HG03469 (cell line): ENCODE measurements around the gene ITGA2.
"Not testable (repeated sequence)": the region's sequence is repeated elsewhere in the genome, so short reads cannot be mapped to it uniquely, and the experiment has no call there.

ENCODE experiments used
- ATAC-seq: cut with Tn5 transposase; IDR thresholded peaks from one replicate; pipeline ENCODE4 v1.9.1; 2021; ENCODE audit warnings: mild to moderate bottlenecking, moderate library complexity, moderate number of reproducible peaks; ENCODE audit not compliant: unreplicated experiment

ITGA2 gene

DNA sequence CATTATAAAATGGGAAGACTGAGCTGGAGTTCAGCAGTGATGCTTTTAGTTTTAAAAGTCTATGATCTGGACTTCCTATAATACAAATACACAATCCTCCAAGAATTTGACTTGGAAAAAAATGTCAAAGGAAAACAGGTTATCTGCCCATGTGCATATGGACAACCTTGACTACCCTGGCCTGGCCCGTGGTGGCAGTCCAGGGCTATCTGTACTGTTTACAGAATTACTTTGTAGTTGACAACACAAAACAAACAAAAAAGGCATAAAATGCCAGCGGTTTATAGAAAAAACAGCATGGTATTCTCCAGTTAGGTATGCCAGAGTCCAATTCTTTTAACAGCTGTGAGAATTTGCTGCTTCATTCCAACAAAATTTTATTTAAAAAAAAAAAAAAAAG, 103.1 kb downstream of the ITGA2 start:
- ATAC-seq, result no peak

DNA sequence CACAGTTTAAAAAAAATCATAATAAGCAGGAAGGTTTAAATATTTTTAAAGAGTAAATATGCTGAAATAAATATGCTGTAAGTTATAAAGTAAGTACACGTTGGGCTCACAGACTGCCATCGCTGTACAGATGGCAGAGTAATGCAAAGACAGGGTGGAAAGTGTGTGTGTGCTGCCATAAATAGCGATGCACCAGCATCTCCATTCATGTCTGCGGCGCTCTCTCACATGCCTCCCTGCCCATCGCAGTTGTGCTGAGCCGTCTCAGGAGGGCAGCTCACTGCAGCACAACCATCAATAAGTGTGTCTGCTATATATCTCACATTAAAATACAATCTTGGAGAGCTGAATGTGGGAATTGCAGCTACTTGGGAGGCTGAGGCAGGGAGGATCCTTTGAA, 106.1 kb downstream of the ITGA2 start:
- ATAC-seq, result no peak

DNA sequence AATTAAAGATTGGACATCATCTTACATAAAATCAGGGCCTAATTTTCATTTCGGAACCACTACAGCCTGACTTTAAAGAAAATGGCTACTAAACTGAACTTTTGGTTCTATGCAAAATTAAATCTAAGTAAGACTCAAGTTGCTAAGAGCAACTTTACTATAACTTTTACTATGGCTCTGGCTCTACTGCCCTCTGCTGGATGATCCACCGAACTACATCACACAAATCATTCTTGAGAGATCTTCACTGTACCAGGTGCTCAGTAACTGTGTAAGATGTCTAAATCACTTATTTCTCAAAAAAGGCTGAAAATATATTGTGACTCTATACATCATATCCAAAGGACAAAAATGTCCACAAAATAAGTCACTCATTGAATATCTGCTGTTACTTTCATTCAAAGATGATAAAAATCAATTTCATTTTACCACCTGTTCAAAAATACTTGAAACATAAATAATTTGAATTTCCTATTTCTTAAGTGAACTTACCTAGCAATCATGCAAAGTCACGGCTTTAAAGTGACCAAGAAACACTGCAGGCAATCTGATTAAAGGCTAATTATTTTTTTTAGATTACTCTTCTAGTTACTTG, 106.9 kb downstream of the ITGA2 start:
- ATAC-seq, result no peak

DNA sequence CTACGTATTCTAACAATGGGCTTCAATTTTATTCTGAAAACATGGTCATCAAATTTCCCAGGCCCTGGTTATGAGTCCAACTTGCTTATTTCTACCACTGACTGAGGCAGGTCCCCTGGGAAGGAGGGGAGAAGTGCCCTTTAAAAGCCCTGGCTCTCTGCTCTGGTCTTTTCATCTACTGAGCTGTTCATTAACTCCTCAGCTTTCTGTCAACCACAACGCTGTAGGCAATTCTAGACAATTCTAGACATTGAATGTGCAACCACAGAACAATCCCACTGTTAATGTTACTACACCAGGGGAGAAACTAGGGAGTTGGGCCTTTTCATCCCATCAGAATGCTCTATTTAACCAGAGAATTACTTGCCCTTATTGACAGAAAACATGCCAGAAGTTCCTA, 110.4 kb downstream of the ITGA2 start:
- no peak for ATAC-seq

DNA sequence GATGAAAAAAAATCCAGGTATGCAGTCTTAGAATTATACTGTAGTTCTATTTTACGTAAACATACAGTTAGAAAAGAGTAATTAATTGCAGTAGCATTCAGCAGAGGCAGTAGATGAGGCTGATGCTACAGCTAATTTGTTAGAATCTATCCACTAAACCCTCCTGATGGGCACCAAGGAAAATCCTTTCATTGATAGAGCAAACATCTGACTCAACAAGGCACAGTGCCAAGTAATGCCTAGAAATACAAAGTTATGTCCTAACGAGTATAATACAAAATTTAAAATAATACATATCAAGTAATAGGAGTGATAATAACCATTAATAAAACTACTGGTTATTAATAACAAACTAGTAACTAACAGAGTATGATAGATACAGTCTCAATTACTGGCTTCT, 111.5 kb downstream of the ITGA2 start:
- no peak for ATAC-seq

DNA sequence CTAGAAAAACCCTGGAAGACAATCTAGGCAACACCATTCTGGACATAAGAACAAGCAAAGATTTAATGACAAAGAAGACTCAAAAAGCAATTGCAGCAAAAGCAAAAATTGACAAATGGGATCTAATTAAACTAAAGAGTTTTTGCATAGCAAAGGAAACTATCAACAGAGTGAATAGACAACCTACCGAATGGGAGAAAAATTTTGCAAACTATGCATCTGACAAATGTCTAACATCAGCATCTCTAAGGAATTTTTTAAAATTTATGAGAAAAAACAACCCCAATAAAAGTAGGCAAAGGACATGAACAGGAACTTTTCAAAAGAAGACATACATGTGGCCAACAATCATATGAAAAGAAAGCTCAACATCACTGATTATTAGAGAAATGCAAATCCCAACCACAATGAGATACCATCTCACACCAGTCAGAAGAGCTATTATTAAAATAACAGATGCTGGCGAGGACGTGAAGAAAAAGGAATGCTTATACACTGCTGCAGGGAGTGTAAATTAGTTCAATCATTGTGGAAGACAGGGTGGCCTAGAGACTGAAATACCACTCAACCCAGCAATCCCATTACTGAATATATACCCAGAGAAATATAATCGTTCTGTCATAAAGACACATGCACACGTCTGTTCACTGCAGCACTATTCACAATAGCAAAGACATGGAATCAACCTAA, 116.6 kb downstream of the ITGA2 start:
- no peak for ATAC-seq

DNA sequence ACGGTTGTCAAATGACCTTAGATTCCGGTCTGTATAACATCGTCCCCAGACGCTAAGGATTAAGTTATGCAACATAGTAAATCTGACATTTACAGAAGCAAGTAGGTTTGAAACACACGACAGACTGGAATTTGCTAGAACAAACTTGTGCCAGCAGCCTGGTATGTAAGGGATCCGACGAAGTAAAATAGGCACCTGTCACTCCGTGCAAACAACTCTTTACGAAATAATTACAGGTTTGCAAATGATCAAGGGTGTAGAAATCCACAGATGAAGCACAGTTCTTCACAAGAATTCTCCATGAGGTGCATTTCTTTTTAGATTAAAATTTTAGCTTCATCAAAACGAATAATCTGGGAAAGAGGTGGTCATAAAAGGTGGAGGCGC, 119.9 kb downstream of the ITGA2 start:
- ATAC-seq, result peak; percentile 1

DNA sequence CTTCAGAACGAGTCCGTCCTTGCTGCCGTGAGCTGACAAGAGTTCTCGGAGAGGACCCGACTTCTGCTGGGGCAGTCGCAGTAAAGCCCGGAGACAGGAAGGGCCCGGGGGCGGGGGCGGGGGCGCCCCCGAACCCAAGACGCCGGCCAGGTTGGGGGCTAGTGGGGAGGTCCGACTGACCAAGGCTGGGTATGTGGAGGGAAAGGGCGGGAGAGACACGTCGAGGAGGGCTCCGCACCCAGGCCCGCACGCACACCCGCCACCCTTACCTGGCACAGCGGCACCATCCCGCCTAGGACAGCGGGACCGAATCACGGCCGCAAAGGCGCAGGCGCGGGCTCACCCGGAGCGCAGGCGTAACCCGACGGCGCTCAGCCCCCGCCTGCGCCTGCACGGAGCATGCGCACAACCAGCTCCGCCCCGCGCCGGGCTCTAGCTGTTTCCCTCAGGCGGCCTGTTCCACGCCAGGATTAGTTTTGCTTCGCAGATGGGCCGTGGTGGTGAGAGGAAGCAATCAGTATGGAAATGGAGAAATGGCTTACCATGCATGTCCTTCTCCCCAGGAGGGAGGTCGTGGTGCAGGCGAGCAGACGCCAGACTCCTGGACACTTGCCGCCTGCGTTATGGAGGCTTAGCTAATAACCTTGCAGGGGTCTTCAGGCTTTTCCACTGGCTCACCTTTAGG, 120.4 kb downstream of the ITGA2 start, which contains the start of gene MOCS2:
MOCS2 (minus strand) TSS at position 315 of the 685 bp plus-strand sequence. CDS start 2,583 bp downstream, outside the sequence.
- ATAC-seq, result peak; percentile 92

DNA sequence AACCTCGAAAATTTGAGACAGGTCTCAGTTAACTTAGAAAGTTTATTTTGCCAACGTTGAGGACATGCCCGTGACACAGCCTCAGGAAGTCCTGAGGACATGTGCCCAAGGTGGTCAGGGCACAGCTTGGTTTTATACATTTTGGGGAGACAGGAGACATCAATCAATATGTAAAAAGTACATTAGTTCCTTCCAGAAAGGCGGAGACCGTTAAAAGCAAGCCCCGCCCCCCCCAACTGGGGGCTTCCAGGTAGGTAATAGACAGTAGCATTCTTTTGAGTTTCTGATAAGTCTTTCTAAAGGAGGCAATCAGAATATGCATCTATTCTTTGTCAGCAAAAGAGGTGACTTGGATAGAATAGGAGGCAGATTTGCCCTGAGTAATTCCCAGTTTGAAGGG, 121.0 kb downstream of the ITGA2 start:
- ATAC-seq, result no peak

DNA sequence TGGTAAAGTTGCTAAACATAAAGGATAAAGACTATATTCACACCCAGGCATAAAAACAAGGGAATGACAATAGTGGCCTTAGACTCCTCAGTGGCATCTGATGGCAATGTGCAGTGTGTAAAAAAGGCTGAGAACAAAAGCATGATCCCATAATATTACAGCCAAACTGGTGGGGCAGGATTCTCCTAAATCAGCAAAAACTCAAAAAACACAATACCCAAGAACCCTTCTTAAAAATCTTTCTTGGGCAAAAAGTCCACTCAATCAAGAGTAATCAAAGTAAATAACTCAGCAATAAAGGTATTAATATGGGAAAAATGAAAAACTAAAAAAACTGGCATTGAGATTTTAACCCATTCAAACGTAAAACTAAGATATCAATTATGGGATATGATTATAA, 122.0 kb downstream of the ITGA2 start:
- ATAC-seq, result no peak

DNA sequence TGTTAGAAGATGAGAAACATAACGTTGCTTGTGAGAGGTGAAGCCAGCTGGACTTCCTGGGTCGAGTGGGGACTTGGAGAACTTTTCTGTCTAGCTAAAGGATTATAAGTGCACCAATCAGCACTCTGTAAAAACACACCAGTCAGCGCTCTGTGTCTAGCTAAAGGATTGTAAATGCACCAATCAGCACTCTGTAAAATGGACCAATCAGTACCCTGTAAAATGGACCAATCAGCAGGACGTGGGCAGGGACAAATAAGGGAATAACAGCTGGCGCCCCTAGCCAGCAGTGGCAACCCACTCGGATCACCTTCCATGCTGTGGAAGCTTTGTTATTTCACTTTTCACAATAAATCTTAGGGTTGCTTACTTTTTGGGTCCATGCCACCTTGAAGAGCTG, 123.2 kb downstream of the ITGA2 start:
- ATAC-seq, result not testable (repeated sequence)

DNA sequence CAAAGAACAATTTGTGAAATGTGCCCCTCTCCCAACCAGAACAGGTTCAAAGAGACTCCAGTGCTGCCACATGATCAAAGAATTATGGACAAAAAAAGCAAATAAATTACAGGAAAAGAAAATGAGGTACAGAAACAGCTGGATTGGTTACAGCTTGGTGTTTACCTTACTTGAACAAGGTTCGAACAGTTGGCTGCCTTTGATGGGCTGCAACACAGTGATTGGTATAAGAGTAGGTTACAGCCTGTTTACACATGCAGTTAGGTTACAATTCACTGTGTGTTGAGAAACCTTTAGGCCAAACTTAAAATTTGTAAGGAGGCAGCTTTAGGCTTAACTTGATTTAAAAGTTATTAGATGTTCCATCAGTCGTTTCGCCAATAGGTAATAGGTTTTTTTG, 123.8 kb downstream of the ITGA2 start:
- no peak for ATAC-seq

DNA sequence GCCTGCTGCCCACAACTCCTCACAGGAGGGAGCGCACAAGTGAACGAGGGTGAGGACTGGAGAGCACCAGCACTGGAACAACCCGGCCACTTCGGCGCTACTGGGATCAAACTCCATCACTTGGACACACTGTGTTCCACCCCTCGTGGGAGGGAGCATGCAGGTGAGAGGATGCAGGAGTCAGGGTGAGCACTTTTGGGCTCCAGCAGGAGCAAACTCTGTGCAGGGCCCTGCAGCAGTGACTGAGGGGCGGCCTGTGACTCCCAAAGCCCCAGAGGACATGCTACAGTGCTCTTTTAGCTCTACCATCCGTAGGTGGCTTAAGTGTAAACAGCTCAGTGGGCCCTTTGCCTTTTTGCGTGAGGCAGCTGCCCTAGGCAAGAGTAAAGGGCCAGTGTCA, 124.8 kb downstream of the ITGA2 start:
- ATAC-seq, result no peak

DNA sequence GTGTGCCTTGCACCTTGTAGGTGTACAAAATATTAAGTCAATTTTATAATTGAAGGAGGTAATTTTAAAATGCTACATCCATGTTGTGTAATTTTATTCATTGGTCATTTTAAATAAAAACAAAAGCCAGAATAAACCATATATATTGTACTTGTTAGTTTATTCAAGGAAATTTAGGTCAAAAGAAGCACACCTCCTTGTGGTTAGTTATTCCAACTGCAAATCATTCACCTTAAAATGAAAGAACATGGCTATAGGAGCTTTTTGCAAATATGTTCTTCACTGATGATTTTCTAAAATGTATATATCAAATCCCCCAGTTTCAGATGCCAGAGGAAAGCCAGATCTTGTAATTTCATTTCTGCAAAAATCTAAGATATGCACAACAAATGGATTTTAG, 125.8 kb downstream of the ITGA2 start:
- ATAC-seq, result no peak

DNA sequence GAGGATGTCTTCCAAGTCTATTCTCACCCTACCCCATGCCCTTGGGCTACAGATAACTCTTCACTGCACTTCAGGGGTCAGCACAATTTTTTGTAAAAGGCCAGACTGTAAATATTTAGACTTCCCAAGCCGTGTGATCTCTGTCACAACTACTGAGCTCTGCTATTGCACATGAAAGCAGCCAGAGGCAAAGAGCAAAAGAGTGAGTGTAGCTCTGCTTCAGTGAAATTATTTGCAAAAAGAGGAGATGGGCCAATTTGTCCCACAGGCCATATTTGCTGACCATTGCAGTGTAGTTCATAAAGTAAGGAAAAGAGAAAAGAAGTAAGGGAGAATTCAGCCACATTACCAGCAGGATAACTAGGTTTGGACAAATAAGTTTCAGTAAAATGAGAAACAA, 127.4 kb downstream of the ITGA2 start:
- ATAC-seq, result no peak

DNA sequence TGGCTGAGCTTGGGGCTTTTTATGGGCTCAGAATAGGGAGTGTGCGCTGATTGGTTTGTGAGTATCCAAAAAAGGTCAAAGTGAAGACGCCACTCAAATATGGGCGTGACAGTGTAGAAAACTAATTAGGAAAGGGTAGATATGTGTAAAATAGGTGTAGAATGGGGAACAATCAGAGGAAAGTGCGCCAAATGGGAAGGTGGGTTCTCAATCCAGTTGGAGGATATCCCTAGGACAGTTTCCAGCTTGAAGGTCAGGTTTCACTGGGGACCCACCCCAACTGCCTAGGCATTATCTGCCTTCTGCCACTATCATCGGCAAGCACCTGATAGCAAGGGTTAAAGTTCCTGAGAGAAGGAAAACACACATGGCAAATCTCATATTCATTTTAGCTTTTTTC, 129.7 kb downstream of the ITGA2 start:
- no peak for ATAC-seq

DNA sequence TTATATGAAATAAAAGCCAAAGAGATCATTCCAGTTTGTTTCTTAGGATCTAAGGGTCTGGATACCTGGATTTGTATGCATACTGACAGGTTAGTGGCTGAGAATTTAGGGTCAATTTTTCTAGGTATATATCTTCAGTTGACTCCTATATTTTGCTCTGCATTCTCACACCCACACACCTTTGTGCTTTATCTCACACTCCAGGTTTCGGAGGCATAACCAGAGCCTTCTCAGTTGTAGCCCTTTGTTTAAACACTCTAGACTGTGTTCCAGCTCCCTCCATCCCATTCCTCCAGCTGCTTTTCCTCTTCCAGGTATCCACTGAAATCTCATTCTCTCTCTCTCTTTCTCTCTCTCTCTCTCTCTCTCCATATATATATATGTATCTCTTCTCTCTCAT, 131.0 kb downstream of the ITGA2 start:
- no peak for ATAC-seq

DNA sequence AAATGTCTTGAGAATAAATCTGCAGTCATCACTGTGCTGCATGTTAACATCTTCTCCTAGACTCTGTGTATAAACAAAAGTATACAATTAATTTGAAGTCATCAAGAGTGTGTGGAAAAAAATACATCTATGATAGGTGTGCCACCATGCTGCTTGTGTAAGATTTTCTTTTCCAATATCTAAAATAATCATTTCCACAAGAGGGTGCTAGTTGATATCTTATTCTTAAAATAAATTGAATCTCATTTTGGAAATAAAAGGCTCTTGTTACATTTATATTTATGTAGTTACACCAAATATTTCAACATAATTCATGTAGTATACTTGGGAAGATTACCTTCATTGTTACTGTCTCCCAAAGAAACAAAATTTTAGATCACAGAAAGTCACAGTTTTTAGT, 134.6 kb downstream of the ITGA2 start:
- ATAC-seq, result no peak

DNA sequence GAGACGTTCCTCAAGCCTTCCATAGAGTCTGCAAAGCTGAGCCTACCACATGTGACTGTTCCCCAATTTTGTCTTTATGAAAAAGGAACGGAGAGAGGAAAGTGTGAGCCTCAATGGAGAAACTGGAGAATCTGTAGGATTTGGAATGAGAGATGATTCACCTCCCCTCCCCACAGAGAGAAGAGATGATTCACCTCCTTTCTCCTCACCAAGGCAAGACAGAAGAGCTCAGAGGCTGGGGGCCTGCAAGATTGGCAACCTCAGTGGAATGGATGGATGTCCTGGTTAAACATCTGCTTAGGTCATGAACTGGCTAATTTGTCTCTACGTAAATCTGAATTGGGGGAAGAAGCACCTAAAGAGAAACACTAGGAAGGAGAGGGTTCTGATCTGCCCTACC, 137.4 kb downstream of the ITGA2 start:
- ATAC-seq, result no peak

DNA sequence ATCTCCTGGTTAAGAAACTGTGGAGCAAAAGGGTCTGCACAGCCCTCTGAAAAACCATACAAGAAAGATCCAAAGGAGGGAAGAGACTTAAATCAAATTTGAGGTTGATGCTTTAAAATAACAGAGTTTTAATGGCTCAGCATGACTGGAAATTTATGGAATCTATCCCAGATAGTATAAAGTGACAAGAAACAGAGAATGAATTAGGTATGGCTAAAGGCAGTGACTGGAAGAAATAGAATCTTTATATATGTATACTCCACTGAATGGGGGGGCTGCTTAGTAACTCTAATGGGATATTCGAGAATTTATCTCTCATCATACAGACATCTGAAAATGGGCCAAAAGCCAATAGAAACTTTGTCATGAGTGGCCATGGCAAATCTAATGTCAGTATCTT, 138.0 kb downstream of the ITGA2 start:
- no peak for ATAC-seq

DNA sequence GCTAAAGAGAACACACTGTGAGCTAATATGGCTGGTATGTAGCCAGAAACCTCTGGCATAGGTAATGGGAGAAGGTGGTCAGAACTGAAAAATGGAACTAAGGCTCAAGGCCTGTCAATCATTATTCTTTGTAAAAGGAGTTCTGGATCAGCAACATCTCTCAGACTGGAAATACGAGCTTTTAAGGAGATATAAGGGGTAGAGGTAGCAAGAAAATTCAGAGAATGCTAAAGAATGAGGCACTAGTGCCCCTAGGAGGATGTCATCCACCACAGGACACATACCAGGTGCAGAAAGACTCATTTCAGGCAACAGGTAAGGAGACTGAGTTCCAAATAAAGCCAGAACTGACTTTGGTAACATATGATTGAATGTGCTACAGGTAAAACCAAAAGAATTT, 139.3 kb downstream of the ITGA2 start:
- ATAC-seq, result no peak

DNA sequence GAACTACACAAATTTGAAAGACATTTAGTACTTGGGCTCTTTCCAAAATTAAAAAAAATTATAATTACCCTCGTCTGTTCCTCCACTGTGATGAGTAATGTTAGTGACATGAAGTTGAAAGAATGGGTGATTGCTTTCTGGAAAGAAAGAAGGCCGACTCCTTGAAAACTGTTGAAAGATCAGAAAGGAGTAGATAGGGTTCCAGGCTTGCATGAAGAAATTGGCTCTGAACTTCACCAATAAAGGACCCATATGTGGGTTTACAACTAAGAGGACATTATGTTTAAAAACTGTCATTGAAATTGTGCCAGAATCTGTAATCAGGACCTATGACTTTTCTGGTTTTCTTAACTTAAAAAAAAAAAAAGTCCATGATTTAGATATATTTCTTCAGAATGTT, 141.1 kb downstream of the ITGA2 start:
- ATAC-seq, result no peak
